PC-9 (cell line): ENCODE results near the gene NSF. TPM values are rescaled to one million over a fixed set of nuclear protein-coding genes. Genes with fewer than 3 reads are reported as not detected.
A peak's percentile ranks its signal among the peaks of the same experiment; 100 is the strongest.

Experiments used
- BruUV-seq: library from RNA; stranded (reverse); fragments of 400-500 nt; replicated peaks from 2 replicates; lab custom pipeline; 2021; lab: Mats Ljungman, UMichigan
- CTCF ChIA-PET: fragments of 300-600 bp; sonication (Branson Sonifier 250); formaldehyde crosslinking; loops from one replicate; lab custom pipeline; 2022; ENCODE audit warnings: antibody characterized with exemption; lab: Charles Lee
- POLR2A ChIA-PET: fragments of 300-600 bp; sonication (Branson Sonifier 250); formaldehyde crosslinking; loops from one replicate; lab custom pipeline; 2022; ENCODE audit warnings: antibody characterized with exemption; ENCODE audit not compliant: unreplicated experiment; lab: Charles Lee
- DNase-seq, 2 experiments: peaks; one replicate each; pipeline versions ENCODE4 v3.0.0 to v3.0.0-alpha.2; 2015 to 2022; ENCODE audit warnings: mixed read lengths in 1 of 2
- H2AFZ ChIP-seq: fragments of 200-600 bp; sonication (generic); 2 replicates; pipeline ENCODE4 v1.8.1; 2017; ENCODE audit warnings: antibody characterized with exemption
- H3F3A ChIP-seq: fragments of 200-600 bp; sonication (generic); 2 replicates; pipeline ENCODE4 v1.8.1; 2017; ENCODE audit warnings: antibody characterized with exemption, mild to moderate bottlenecking, low read depth; ENCODE audit not compliant: insufficient read depth
- H3K27ac ChIP-seq: fragments of 200-600 bp; sonication (generic); 2 replicates; pipeline ENCODE4 v1.6.1; 2016; ENCODE audit warnings: mixed run types
- H3K27me3 ChIP-seq: fragments of 200-600 bp; sonication (generic); 2 replicates; pipeline ENCODE4 v1.6.1; 2016; ENCODE audit warnings: low read depth, mixed run types; ENCODE audit not compliant: insufficient read depth
- H3K36me3 ChIP-seq: fragments of 200-600 bp; sonication (generic); 2 replicates; pipeline ENCODE4 v1.6.1; 2016; ENCODE audit warnings: low read depth, mixed run types
- H3K4me1 ChIP-seq: fragments of 200-600 bp; sonication (generic); replicated peaks from 2 replicates; pipeline ENCODE4 v1.6.1; 2016; ENCODE audit warnings: mixed run types; ENCODE audit not compliant: insufficient read depth
- H3K4me2 ChIP-seq: fragments of 200-600 bp; sonication (generic); 2 replicates; pipeline ENCODE4 v1.6.1; 2017; ENCODE audit warnings: mixed run types
- H3K4me3 ChIP-seq: fragments of 200-600 bp; sonication (generic); 2 replicates; pipeline ENCODE4 v1.6.1; 2016; ENCODE audit warnings: mixed run types
- H3K79me2 ChIP-seq: fragments of 200-600 bp; sonication (generic); 2 replicates; pipeline ENCODE4 v1.6.1; 2017; ENCODE audit warnings: low read depth, mixed run types
- H3K9me2 ChIP-seq: fragments of 200-600 bp; sonication (generic); 2 replicates; pipeline ENCODE4 v1.8.1; 2017; ENCODE audit warnings: mild to moderate bottlenecking; ENCODE audit not compliant: insufficient read depth
- H3K9me3 ChIP-seq: fragments of 200-600 bp; sonication (generic); 2 replicates; pipeline ENCODE4 v1.8.1; 2016; ENCODE audit warnings: low read depth; ENCODE audit not compliant: insufficient read depth
- H4K20me1 ChIP-seq: fragments of 200-600 bp; sonication (generic); 2 replicates; pipeline ENCODE4 v1.8.1; 2017; ENCODE audit not compliant: insufficient read depth
- EZH2 ChIP-seq: fragments of 200-600 bp; sonication (generic); IDR thresholded peaks from 2 replicates; pipeline ENCODE4 v1.8.0; 2017; ENCODE audit warnings: antibody characterized with exemption, low read depth
- intact Hi-C: fragments of 100-400 bp; cut with micrococcal nuclease; formaldehyde crosslinking; loops from one replicate; pipeline ENCODE4 v1.10.0; 2022; ENCODE audit not compliant: unreplicated experiment
- total RNA-seq: library from RNA; stranded (reverse); gene quantifications from 2 replicates; pipeline ENCODE4 v1.2.3, GENCODE V29; 2021
- TF ChIP-seq, protein P1 (sequence below): fragments of 200-600 bp; sonication (generic); conservative IDR thresholded peaks from 2 replicates; pipeline ENCODE4 v1.6.1; 2017; ENCODE audit warnings: mixed run types, antibody characterized with exemption, mild to moderate bottlenecking, moderate library complexity

NSF gene
- total RNA-seq, 1 experiment from 2014 or later, result 40.0 TPM

DNA sequence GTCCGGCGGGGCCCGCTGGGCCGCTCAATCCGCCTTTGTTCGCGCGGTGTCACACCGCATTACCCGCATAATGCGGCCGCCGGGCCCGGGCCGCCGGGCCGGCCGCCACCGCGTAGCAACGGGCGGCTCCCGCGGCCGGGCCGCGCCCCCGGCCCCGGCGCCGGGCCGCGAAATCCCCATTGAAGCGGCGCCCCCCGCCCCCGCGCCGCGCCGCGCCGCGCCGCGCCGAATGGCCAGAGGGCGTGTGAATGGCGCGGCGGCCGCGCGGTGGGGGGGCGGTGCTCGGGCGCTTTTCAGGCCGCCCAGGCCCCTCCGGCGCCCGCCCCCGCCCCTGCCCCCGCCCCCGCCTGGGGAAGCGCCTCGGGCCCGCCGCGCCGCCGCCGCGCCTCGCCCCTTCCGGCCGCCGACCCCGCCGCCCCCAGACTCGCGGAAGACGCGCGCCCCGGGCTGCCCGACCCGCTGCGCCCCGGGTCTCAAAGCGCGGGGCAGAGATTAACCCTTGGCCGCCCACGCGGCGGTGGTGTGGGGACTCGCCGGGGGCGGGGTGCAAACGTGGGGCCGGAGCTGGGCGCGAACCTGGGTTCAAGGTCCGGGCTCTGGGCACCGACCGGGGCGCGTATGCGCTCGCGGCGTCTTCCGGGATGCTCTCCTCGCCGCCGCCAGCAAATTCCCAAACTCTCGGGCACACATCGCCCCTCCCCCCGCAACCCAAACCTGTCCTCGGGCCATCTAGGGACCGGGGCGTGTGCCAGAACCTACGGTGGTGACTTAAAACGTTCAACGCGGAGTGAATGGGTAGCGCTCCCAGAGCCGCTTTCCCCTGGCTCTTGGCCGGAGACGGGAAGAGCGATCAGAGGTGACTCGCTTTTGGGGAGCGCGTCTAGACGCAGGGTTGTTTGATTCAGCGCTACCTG lies 181.3 kb downstream of the NSF start:
- Histone ChIP-seq H3K4me3 (peak overlapping the region; percentile 75), H3K4me1 (peaks cover 28% of the 10 kb centered on the region), H3K9me3 (no peaks in the 10 kb centered on the region), H3F3A (peaks cover 34% of the 10 kb centered on the region; the same call in 1 of the 2 replicates), H3K4me2 (peak overlapping the region; percentile 90), H4K20me1 (no peaks in the 10 kb centered on the region), H2AFZ (peak overlapping the region; percentile 94), H3K79me2 (peaks cover 32% of the 10 kb centered on the region), H3K27ac (peak overlapping the region; percentile 80), H3K9me2 (no peaks in the 10 kb centered on the region), H3K27me3 (no peaks in the 10 kb centered on the region), H3K36me3 (no peaks in the 10 kb centered on the region)
- ChIA-PET POLR2A (interaction anchor here (1.0 kb wide), 1 partner anchor 44 kb away, joined by 6 read pairs; no protein-coding TSS in a partner anchor), CTCF (no interaction called here)
- TF ChIP-seq, protein P1, sequence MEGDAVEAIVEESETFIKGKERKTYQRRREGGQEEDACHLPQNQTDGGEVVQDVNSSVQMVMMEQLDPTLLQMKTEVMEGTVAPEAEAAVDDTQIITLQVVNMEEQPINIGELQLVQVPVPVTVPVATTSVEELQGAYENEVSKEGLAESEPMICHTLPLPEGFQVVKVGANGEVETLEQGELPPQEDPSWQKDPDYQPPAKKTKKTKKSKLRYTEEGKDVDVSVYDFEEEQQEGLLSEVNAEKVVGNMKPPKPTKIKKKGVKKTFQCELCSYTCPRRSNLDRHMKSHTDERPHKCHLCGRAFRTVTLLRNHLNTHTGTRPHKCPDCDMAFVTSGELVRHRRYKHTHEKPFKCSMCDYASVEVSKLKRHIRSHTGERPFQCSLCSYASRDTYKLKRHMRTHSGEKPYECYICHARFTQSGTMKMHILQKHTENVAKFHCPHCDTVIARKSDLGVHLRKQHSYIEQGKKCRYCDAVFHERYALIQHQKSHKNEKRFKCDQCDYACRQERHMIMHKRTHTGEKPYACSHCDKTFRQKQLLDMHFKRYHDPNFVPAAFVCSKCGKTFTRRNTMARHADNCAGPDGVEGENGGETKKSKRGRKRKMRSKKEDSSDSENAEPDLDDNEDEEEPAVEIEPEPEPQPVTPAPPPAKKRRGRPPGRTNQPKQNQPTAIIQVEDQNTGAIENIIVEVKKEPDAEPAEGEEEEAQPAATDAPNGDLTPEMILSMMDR, result no peak
- no peak for TF ChIP-seq EZH2
- DNase-seq, result peak; percentile 68 to 75
- TSS peak; percentile 96 for BruUV-seq
- intact Hi-C loops, result loop anchor here (2.0 to 5.0 kb wide), 2 partner anchors 13 to 45 kb away; partner anchors contain the start of gene WNT3

DNA sequence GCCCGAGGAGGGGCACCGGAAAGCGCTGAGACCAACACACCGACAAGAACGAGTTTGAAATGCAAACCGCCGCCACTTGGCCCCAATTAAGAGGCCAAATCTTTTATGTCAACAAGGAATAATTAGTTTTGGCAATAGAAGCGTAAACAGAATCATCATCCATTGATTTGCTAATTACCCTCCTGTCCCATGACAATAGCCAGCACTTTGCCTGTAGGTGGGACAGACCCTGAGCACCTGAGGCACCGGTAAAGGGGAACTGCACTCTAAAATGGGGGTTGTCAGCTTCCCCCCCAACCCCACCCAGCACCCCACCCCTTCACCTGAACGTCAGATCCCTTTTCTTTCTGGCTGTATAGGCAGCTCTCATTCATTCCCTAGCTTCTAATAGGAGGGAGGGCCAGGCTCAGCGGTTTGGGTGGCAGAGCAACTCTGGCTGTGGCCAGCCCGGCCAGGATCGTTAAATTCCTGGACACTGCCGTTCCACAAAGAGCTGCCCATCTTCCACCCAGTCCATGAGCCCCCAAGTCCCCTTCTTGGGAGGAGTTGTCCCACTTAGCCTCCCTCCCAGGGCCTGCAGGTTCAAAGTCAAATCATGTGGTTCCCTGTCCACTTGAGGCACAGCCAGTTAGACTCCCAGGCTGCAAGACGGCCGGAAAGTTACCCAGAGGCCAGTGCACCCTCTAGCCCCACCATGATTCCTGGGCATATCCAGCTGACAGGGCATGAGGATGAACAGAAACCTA lies 182.2 kb downstream of the NSF start:
- DNase-seq, result peak in 1 of 2 experiments; percentile 28
- Histone ChIP-seq H3K27me3 (no peaks in the 10 kb centered on the region), H3K4me1 (peaks cover 28% of the 10 kb centered on the region), H2AFZ (peak overlapping the region; percentile 94), H3K4me2 (peak overlapping the region; percentile 73), H3K4me3 (peak overlapping the region; percentile 75), H3K9me3 (no peaks in the 10 kb centered on the region), H3K9me2 (no peaks in the 10 kb centered on the region), H3K36me3 (no peaks in the 10 kb centered on the region), H3F3A (peaks cover 37% of the 10 kb centered on the region; the same call in 1 of the 2 replicates), H3K27ac (peak overlapping the region; percentile 80), H4K20me1 (no peaks in the 10 kb centered on the region), H3K79me2 (peaks cover 26% of the 10 kb centered on the region)
- no peak for TF ChIP-seq EZH2
- TF ChIP-seq, protein P1, result no peak
- BruUV-seq, result no TSS peak
- ChIA-PET POLR2A (interaction anchor here (0.7 to 1.0 kb wide), 2 partner anchors 45 to 652 kb away, joined by 6 to 7 read pairs; no protein-coding TSS in a partner anchor), CTCF (no interaction called here)
- intact Hi-C loops, result loop anchor here (2.0 to 5.0 kb wide), 2 partner anchors 14 to 45 kb away; partner anchors contain the start of gene WNT3

- Histone ChIP-seq H4K20me1 (no peaks in the 10 kb centered on the region), H3K9me2 (no peaks in the 10 kb centered on the region), H3K79me2 (peaks cover 21% of the 10 kb centered on the region), H3K27ac (no peak overlapping the region), H3K9me3 (no peaks in the 10 kb centered on the region), H2AFZ (no peak overlapping the region), H3K27me3 (no peaks in the 10 kb centered on the region), H3K4me2 (peak overlapping the region; percentile 73; the same call in 1 of the 2 replicates), H3K4me3 (no peak overlapping the region), H3K4me1 (peaks cover 28% of the 10 kb centered on the region), H3F3A (peaks cover 39% of the 10 kb centered on the region; the same call in 1 of the 2 replicates), H3K36me3 (no peaks in the 10 kb centered on the region)
- ChIA-PET POLR2A (interaction anchor here (0.7 to 1.0 kb wide), 2 partner anchors 46 to 652 kb away, joined by 6 to 7 read pairs; no protein-coding TSS in a partner anchor), CTCF (no interaction called here)
- DNase-seq, result peak in 1 of 2 experiments; percentile 33
- TF ChIP-seq, protein P1, result no peak
- TF ChIP-seq EZH2, result no peak
- no TSS peak for BruUV-seq
- intact Hi-C loops, result loop anchor here (2.0 to 5.0 kb wide), 2 partner anchors 14 to 44 kb away; partner anchors contain the start of gene WNT3
Observed at GRCh38 chr17:46773221-46773605, 182.7 kb downstream of the NSF start.
